GM19193 (cell line): ENCODE data around the gene WNK2.

Experiments used
- POLR2A ChIP-seq: IDR thresholded peaks from 4 replicates; pipeline ENCODE4 v1.6.1; 2011; ENCODE audit not compliant: insufficient read depth, insufficient read length; ENCODE audit errors: extremely low read depth

The WNK2 gene

GRCh38 chr9:93316726-93317494, 133.0 kb downstream of the WNK2 start:
- TF ChIP-seq POLR2A, result no peak

- no peak for TF ChIP-seq POLR2A
These were observed 133.7 kb downstream of the WNK2 start for GRCh38 chr9:93317495-93318094.

GRCh38 chr9:93318480-93318879, 134.5 kb downstream of the WNK2 start:
- TF ChIP-seq POLR2A, result no peak

GRCh38 chr9:93319301-93319991, 135.5 kb downstream of the WNK2 start:
- TF ChIP-seq POLR2A, result no peak

GRCh38 chr9:93319992-93320500, 136.1 kb downstream of the WNK2 start:
- no peak for TF ChIP-seq POLR2A

GRCh38 chr9:93320591-93321219, 136.8 kb downstream of the WNK2 start:
- TF ChIP-seq POLR2A, result no peak

- TF ChIP-seq POLR2A, result no peak
These were observed 137.3 kb downstream of the WNK2 start for GRCh38 chr9:93321220-93321610.

GRCh38 chr9:93324191-93324834, 140.4 kb downstream of the WNK2 start:
- TF ChIP-seq POLR2A, result no peak

- no peak for TF ChIP-seq POLR2A
These were observed 141.5 kb downstream of the WNK2 start for GRCh38 chr9:93325307-93326035.

- no peak for TF ChIP-seq POLR2A
These were observed 142.1 kb downstream of the WNK2 start for GRCh38 chr9:93326056-93326455.

GRCh38 chr9:93326654-93327053, 142.7 kb downstream of the WNK2 start:
- TF ChIP-seq POLR2A, result no peak

- TF ChIP-seq POLR2A, result no peak
These were observed 145.8 kb downstream of the WNK2 start for GRCh38 chr9:93329629-93330280.

- no peak for TF ChIP-seq POLR2A
These were observed 148.4 kb downstream of the WNK2 start for GRCh38 chr9:93332317-93332716.

GRCh38 chr9:93336720-93337119, 152.8 kb downstream of the WNK2 start:
- no peak for TF ChIP-seq POLR2A

GRCh38 chr9:93340091-93340490, 156.2 kb downstream of the WNK2 start:
- TF ChIP-seq POLR2A, result no peak
